H9 (cell line): Measurements from ENCODE around the gene POTEM. TPM values are rescaled to one million over a fixed set of nuclear protein-coding genes. Genes with fewer than 3 reads are reported as not detected.
"Not testable (repeated sequence)": the region's sequence is repeated elsewhere in the genome, so short reads cannot be mapped to it uniquely, and the experiment has no call there.

Experiments
- DNase-seq: peaks from one replicate; pipeline ENCODE4 v3.0.0-alpha.2; 2017
- H2AFZ ChIP-seq: one replicate; pipeline ENCODE4 v1.6.1; 2013; ENCODE audit warnings: mild to moderate bottlenecking, low read length, control low read depth, moderate library complexity
- H2AK5ac ChIP-seq: 2 replicates; pipeline ENCODE4 v1.6.1; 2013; ENCODE audit warnings: low read length, control low read depth, mixed read lengths; ENCODE audit not compliant: insufficient read length
- H2BK120ac ChIP-seq: one replicate; pipeline ENCODE4 v1.6.1; 2013; ENCODE audit warnings: low read depth, mild to moderate bottlenecking, low read length, control low read depth, inconsistent platforms; ENCODE audit not compliant: poor library complexity, severe bottlenecking
- H2BK12ac ChIP-seq: 2 replicates; pipeline ENCODE4 v1.6.1; 2013; ENCODE audit warnings: low read length, control low read depth, mixed read lengths, low read depth; ENCODE audit not compliant: insufficient read length
- H2BK15ac ChIP-seq: 2 replicates; pipeline ENCODE4 v1.6.1; 2013; ENCODE audit warnings: low read depth, low read length, control low read depth
- H2BK20ac ChIP-seq: one replicate; pipeline ENCODE4 v1.6.1; 2013; ENCODE audit warnings: low read depth, mild to moderate bottlenecking, low read length, control low read depth, inconsistent platforms; ENCODE audit not compliant: poor library complexity, severe bottlenecking
- H2BK5ac ChIP-seq: 2 replicates; pipeline ENCODE4 v1.6.1; 2013; ENCODE audit warnings: low read length, control low read depth, mixed read lengths; ENCODE audit not compliant: insufficient read length
- H3K14ac ChIP-seq: 2 replicates; pipeline ENCODE4 v1.6.1; 2013; ENCODE audit warnings: low read length, control low read depth; ENCODE audit not compliant: insufficient read depth
- H3K18ac ChIP-seq: 2 replicates; pipeline ENCODE4 v1.6.1; 2013; ENCODE audit warnings: low read depth, mild to moderate bottlenecking, mixed read lengths, low read length, control low read depth; ENCODE audit not compliant: insufficient read length
- H3K23ac ChIP-seq: 2 replicates; pipeline ENCODE4 v1.6.1; 2013; ENCODE audit warnings: low read length, control low read depth, mixed read lengths, low read depth; ENCODE audit not compliant: insufficient read length
- H3K23me2 ChIP-seq: 2 replicates; pipeline ENCODE4 v1.6.1; 2013; ENCODE audit warnings: low read depth, mild to moderate bottlenecking, mixed read lengths, low read length, control low read depth; ENCODE audit not compliant: insufficient read length, poor library complexity, severe bottlenecking
- H3K27ac ChIP-seq: 2 replicates; pipeline ENCODE4 v1.5.1; 2013; ENCODE audit warnings: low read length, control low read depth, mixed read lengths, low read depth; ENCODE audit not compliant: insufficient read length
- H3K27me3 ChIP-seq: 2 replicates; pipeline ENCODE4 v1.6.1; 2013; ENCODE audit warnings: low read length, control low read depth, inconsistent platforms; ENCODE audit not compliant: insufficient read depth
- H3K4ac ChIP-seq: 2 replicates; pipeline ENCODE4 v1.6.1; 2013; ENCODE audit warnings: low read depth, mild to moderate bottlenecking, control low read depth, inconsistent platforms, low read length, moderate library complexity
- H3K4me1 ChIP-seq: 2 replicates; pipeline ENCODE4 v1.6.1; 2013; ENCODE audit warnings: low read length, control low read depth, inconsistent platforms; ENCODE audit not compliant: insufficient read depth
- H3K4me2 ChIP-seq: 2 replicates; pipeline ENCODE4 v1.6.1; 2013; ENCODE audit warnings: low read length, control low read depth, mixed read lengths; ENCODE audit not compliant: insufficient read length, insufficient read depth
- H3K56ac ChIP-seq: 2 replicates; pipeline ENCODE4 v1.6.1; 2013; ENCODE audit warnings: low read depth, mild to moderate bottlenecking, mixed read lengths, low read length, control low read depth; ENCODE audit not compliant: insufficient read length
- H3K79me1 ChIP-seq: 2 replicates; pipeline ENCODE4 v1.6.1; 2013; ENCODE audit warnings: low read depth, mild to moderate bottlenecking, moderate library complexity, low read length, control low read depth, inconsistent platforms; ENCODE audit not compliant: insufficient read depth, poor library complexity, severe bottlenecking
- H3K79me2 ChIP-seq: 2 replicates; pipeline ENCODE4 v1.6.1; 2013; ENCODE audit warnings: low read length, control low read depth, inconsistent platforms; ENCODE audit not compliant: insufficient read depth
- H3K9ac ChIP-seq: 2 replicates; pipeline ENCODE4 v1.6.1; 2013; ENCODE audit warnings: low read length, control low read depth, mixed read lengths; ENCODE audit not compliant: insufficient read length; ENCODE audit errors: extremely low read depth
- H3K9me3 ChIP-seq: one replicate; pipeline ENCODE4 v1.6.1; 2013; ENCODE audit warnings: low read depth, low read length, inconsistent platforms; ENCODE audit not compliant: control insufficient read depth
- H3T11ph ChIP-seq: one replicate; pipeline ENCODE4 v1.6.1; 2013; ENCODE audit warnings: mild to moderate bottlenecking, low read length, control low read depth, inconsistent platforms
- H4K20me1 ChIP-seq: one replicate; pipeline ENCODE4 v1.6.1; 2013; ENCODE audit not compliant: control insufficient read depth, insufficient read length, insufficient read depth
- H4K5ac ChIP-seq: 2 replicates; pipeline ENCODE4 v1.6.1; 2013; ENCODE audit warnings: low read depth, mild to moderate bottlenecking, mixed read lengths, low read length, control low read depth; ENCODE audit not compliant: insufficient read length
- H4K8ac ChIP-seq: replicated peaks from 2 replicates; pipeline ENCODE4 v1.6.1; 2013; ENCODE audit warnings: low read length, control low read depth, mixed read lengths, low read depth; ENCODE audit not compliant: insufficient read length
- H4K91ac ChIP-seq: 2 replicates; pipeline ENCODE4 v1.6.1; 2013; ENCODE audit warnings: low read depth, mild to moderate bottlenecking, moderate library complexity, mixed read lengths, low read length, control low read depth; ENCODE audit not compliant: insufficient read length
- H3K27ac Mint-ChIP-seq, 3 experiments: 2 replicates in 2 of 3; 3 replicates in 1 of 3; pipeline ENCODE4 v1.8.0; 2020 to 2021; ENCODE audit warnings: mixed read lengths in 3 of 3, mild to moderate bottlenecking in 1 of 3, moderate library complexity in 1 of 3
- H3K27me3 Mint-ChIP-seq: 2 replicates; pipeline ENCODE4 v1.8.0; 2021; ENCODE audit warnings: low read depth, mild to moderate bottlenecking, moderate library complexity, mixed read lengths
- H3K36me3 Mint-ChIP-seq, 3 experiments: 2 replicates in 2 of 3; 3 replicates in 1 of 3; pipeline ENCODE4 v1.8.0; 2020 to 2021; ENCODE audit warnings: low read depth in 3 of 3, mixed read lengths in 3 of 3; ENCODE audit not compliant: insufficient read depth in 1 of 3
- H3K4me1 Mint-ChIP-seq, 2 experiments: 2 replicates each; pipeline ENCODE4 v1.8.0; 2020; ENCODE audit warnings: mixed read lengths in 2 of 2
- H3K4me3 Mint-ChIP-seq, 2 experiments: 2 replicates in 1 of 2; 3 replicates in 1 of 2; pipeline ENCODE4 v1.8.0; 2020 to 2021; ENCODE audit warnings: mild to moderate bottlenecking in 2 of 2, mixed read lengths in 2 of 2, moderate library complexity in 1 of 2
- H3K9me3 Mint-ChIP-seq, 2 experiments: 2 replicates in 1 of 2; 3 replicates in 1 of 2; pipeline ENCODE4 v1.8.0; 2020; ENCODE audit warnings: mild to moderate bottlenecking in 2 of 2, mixed read lengths in 2 of 2, moderate library complexity in 1 of 2
- WGBS: extraction: QIAGEN DNeasy Blood & Tissue Kit; methylation state at CpG from one replicate; pipeline ENCODE4 v1.1.7; 2013; ENCODE audit warnings: missing lambda C conversion rate, low lambda C conversion rate, mixed read lengths; ENCODE audit not compliant: insufficient read length; ENCODE audit errors: extremely low coverage; 5-methylcytosine and 5-hydroxymethylcytosine counted together
- total RNA-seq: library from RNA; stranded (reverse); gene quantifications from 2 replicates; pipeline ENCODE4 v1.2.1, GENCODE V29; 2021

POTEM gene
- total RNA-seq, 1 experiment from 2014 or later = not detected

GRCh38 chr14:19006490-19006889 is 39.3 kb downstream of the POTEM start:
- H3K14ac ChIP-seq, H3K4me1 ChIP-seq, H3K9me3 ChIP-seq, H2BK20ac ChIP-seq, H3K4ac ChIP-seq, H3K36me3 Mint-ChIP-seq, H3K4me2 ChIP-seq, H3K27ac Mint-ChIP-seq, H3K79me2 ChIP-seq, H3T11ph ChIP-seq, H4K91ac ChIP-seq, H3K27me3 ChIP-seq, H4K5ac ChIP-seq, H3K9ac ChIP-seq, H2BK12ac ChIP-seq, H3K4me3 Mint-ChIP-seq, H3K27me3 Mint-ChIP-seq, H3K18ac ChIP-seq, H4K8ac ChIP-seq, H2AFZ ChIP-seq, H3K4me1 Mint-ChIP-seq, H2BK15ac ChIP-seq, H3K56ac ChIP-seq, H3K27ac ChIP-seq, H2BK5ac ChIP-seq, H2BK120ac ChIP-seq, H3K9me3 Mint-ChIP-seq, H3K23me2 ChIP-seq, H3K79me1 ChIP-seq, DNase-seq, H4K20me1 ChIP-seq, H2AK5ac ChIP-seq, H3K23ac ChIP-seq: not testable (repeated sequence)
- WGBS = no CpG with 5 or more reads among the region's 9 CpGs

DNA sequence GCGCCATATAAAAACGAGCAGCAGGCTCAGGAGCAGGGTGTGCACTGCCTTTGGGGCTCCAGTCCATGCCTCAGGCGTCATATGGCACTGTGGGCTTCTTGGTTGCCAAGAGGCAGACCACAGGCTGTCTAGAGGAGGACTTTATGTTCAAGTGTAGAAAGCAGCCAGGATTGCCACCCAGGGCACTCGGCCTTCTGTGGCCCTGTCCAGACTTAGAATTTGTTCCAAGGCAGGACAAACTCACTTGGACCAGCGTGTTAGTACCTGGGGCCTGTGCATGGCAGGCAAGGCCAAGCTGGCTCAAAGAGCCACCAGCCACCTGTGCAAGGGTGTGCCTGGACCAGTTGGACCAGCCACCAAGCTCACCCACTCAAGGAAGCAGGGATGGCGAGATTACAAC is 40.4 kb downstream of the POTEM start:
- H2BK12ac ChIP-seq, H2BK15ac ChIP-seq, H3K9me3 ChIP-seq, H2BK20ac ChIP-seq, H4K91ac ChIP-seq, H3K4me3 Mint-ChIP-seq, H2BK120ac ChIP-seq, H3K14ac ChIP-seq, H3K27ac ChIP-seq, H3K27me3 ChIP-seq, H3K36me3 Mint-ChIP-seq, H3K9ac ChIP-seq, H2BK5ac ChIP-seq, H3K56ac ChIP-seq, H3K9me3 Mint-ChIP-seq, H4K8ac ChIP-seq, H3K27ac Mint-ChIP-seq, H4K5ac ChIP-seq, H3K23me2 ChIP-seq, DNase-seq, H3T11ph ChIP-seq, H3K4me1 Mint-ChIP-seq, H3K23ac ChIP-seq, H3K79me2 ChIP-seq, H3K27me3 Mint-ChIP-seq, H3K18ac ChIP-seq, H2AK5ac ChIP-seq, H4K20me1 ChIP-seq, H3K4me1 ChIP-seq, H3K79me1 ChIP-seq, H3K4me2 ChIP-seq, H3K4ac ChIP-seq, H2AFZ ChIP-seq: not testable (repeated sequence)
- no CpG with 5 or more reads among the region's 6 CpGs for WGBS
